RWPE1 (cell line): Measurements from ENCODE around the gene RER1.

Experiments used
- CTCF ChIA-PET: fragments of 350-600 bp; sonication (Branson Sonifier 250); formaldehyde crosslinking; extraction: SDS; loops from one replicate; lab custom pipeline; 2021; lab: Yijun Ruan, JAX
- POLR2A ChIA-PET: fragments of 400-600 bp; formaldehyde crosslinking; extraction: SDS; loops from one replicate; lab custom pipeline; 2020; ENCODE audit warnings: antibody characterized with exemption; ENCODE audit not compliant: low non-redundant PET; lab: Yijun Ruan, JAX
- DNase-seq: peaks from one replicate; pipeline ENCODE4 v3.0.0; 2012; ENCODE audit warnings: low spot score
- H3K27ac ChIP-seq: fragments of 450-650 bp; 2 replicates; pipeline ENCODE4 v1.5.1; 2017
- TF ChIP-seq, protein P1 (sequence below): fragments of 450-650 bp; conservative IDR thresholded peaks from 2 replicates; pipeline ENCODE4 v1.5.1; 2017; ENCODE audit warnings: low read depth, mild to moderate bottlenecking

The RER1 gene

DNA sequence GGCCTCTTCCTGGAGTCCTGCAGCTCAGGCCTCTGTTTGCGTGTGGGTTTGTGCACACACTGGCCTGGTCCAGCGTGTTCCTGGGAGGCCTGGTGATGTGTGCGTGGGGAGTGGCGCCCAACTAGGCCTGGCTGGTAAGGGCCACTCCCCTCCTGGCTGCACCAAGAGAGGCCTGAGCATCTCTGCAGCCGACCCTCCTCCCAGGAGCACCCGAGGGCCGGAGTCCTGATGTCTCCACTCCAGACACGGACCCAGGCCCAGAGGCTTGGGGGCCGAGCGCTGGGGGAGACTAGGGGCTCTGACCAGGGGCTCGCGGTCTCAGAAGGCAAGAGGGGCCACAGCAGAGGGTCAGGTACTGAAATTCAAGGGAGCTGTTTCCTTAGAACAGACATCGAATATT lies 33.6 kb upstream of the RER1 start:
- TF ChIP-seq, protein P1, sequence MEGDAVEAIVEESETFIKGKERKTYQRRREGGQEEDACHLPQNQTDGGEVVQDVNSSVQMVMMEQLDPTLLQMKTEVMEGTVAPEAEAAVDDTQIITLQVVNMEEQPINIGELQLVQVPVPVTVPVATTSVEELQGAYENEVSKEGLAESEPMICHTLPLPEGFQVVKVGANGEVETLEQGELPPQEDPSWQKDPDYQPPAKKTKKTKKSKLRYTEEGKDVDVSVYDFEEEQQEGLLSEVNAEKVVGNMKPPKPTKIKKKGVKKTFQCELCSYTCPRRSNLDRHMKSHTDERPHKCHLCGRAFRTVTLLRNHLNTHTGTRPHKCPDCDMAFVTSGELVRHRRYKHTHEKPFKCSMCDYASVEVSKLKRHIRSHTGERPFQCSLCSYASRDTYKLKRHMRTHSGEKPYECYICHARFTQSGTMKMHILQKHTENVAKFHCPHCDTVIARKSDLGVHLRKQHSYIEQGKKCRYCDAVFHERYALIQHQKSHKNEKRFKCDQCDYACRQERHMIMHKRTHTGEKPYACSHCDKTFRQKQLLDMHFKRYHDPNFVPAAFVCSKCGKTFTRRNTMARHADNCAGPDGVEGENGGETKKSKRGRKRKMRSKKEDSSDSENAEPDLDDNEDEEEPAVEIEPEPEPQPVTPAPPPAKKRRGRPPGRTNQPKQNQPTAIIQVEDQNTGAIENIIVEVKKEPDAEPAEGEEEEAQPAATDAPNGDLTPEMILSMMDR, result no peak
- peak overlapping the region; percentile 20; the same call in 1 of the 2 replicates for H3K27ac ChIP-seq
- DNase-seq, result no peak
- CTCF ChIA-PET, result no interaction called here
- POLR2A ChIA-PET, result no interaction called here

DNA sequence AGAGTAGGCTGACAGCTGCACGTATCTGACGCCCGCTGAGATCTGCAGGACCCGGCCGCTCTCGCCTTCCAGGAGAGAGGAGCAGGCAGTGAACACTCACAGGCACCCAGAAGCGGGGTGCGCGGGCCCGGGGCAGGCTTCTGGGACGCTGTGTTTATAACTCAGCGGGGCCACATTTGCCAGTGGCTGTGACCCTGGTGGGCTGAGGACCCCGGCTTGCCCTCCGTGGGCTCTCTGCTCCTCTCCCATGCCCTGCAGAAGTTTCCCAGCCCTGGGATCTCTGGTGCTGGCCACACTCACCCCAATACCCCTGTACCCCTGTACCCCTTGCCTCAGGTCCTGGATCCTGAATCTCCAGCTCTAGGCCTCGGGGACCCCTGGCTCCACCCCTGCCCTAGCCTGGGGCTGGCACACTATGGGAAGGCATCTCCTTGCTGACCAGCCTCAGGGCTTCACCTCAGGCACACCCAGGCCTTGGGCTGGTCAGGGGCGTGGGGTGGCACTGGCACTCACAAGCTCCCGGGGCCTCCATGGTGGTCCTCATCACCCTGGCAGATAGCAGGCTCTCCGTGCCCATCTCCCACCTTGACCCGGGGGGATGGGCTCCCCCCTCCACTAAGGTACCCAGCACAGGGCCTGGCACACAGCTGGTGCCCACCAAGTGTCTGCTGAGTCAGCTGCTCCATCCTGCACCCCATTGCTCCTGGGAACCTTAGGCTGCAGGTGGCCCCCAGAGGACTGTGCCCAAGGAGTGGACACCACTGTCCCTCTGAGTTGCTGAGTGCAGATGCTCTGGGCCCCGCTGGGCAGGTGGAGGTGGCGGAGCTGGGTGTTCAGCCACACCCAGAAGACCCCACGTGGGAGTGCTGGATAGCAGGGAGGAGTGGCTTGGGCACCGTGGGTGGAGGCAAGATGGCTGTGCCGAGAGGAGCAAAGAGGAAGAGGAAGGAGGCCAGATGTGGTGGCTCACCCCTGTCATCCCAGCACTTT lies 32.7 kb upstream of the RER1 start:
- POLR2A ChIA-PET, result interaction anchor here (0.7 kb wide), 1 partner anchor 220 kb away, joined by 4 read pairs; no protein-coding TSS in a partner anchor
- no peak for DNase-seq
- 0 out of 2 replicates have a peak overlapping the region, but pooled peaks have one; percentile 20 for H3K27ac ChIP-seq
- TF ChIP-seq, protein P1, result no peak
- CTCF ChIA-PET, result interaction anchor here (0.6 to 0.8 kb wide), 2 partner anchors 21 to 44 kb away, joined by 3 to 4 read pairs; no protein-coding TSS in a partner anchor

DNA sequence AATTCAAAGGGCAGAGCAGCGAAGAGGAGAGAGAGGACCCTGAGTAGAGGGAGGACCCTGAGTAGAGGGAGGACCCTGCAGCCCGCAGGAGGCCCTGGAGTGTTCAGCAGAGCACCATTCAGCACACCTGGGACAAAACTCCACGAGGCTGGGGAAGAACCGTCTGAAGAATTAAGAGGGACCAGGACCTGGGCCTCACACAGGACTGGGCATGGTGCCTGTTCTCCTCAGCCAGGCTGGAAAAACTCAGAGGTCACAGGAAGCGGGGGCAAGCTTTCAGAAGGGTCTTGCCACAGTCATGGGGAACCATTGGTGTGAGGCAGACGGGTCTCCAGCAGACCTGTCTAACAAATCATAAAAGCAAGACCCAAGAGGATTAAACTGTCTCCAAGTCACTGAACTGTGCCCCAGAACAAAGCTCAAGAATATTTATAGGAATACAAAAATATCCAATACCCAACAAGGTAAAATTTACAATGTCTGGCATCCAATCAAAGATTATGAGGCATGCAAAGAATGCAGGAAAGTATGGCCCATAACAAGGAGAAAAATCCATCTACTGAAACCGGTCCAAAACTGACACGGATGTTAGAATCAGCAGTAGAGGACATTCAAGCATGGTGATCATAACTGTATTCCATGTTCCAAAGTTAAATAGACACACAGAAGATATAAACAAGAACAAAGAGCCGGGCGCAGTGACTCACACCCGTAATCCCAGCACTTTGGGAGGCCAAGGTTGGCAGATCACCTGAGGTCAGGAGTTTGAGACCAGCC lies 30.9 kb upstream of the RER1 start:
- peak overlapping the region; percentile 59 for H3K27ac ChIP-seq
- no peak for DNase-seq
- TF ChIP-seq, protein P1, result no peak
- POLR2A ChIA-PET, result no interaction called here
- CTCF ChIA-PET, result no interaction called here

DNA sequence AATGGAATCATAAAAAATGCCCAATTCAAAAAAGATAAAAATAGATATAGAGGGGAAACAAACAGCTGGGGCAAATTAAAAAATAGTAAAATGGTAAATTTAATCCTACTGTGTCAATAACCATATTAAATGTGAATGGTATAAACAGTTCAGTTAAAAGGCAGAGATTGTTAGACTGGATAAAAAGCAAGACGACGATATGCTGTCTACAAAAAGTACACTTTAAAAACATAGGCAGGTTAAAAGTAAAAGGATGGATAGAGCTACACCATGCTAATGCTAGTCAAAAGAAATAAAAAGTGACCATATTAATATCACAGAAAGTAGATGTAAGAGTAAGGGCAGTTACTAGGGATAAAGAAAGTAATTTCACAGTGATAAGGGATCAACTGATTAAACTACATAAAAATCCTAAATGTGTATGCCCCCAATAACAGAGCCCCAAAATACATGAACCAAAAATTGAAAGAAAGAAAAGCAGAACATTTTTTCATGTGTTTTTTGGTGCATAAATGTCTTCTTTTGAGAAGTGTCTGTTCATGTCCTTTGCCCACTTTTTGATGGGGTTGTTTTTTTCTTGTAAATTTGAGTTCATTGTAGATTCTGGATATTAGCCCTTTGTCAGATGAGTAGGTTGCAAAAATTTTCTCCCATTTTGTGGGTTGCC lies 27.7 kb upstream of the RER1 start:
- ChIA-PET CTCF (no interaction called here), POLR2A (no interaction called here)
- no peak overlapping the region for H3K27ac ChIP-seq
- TF ChIP-seq, protein P1, result no peak
- DNase-seq, result no peak

DNA sequence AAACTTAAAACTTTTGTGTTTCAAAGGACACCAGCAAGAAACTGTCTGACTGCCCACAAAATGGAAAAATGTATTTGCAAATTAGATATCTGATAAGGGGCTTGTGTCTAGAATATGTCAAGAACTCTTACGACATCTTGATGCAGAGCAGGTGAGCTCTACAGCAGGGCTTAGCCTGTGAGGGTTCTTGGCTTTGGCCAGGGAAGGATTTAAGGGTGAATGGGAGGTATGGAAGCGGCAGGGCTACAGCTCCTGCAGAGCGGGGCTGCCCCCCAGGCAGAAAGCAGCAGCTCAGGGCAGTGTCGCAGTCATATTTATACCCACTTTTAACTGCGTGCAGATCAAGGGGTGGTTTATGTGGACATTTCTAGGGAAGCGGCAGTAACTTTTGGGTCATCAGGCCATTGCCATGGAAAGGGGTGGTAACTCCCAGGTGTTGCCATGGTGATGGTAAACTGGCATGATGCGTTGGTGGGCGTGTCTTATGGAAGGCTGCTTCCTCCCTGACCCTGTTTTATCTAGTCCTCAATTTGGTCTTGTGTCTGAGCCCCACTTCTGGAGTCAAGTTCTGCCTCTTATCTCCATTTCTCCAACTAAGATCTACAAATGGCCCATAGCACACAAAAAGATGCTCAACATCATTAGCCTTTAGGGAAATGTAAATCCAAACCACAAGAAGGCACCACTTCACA lies 23.4 kb upstream of the RER1 start:
- CTCF ChIA-PET, result no interaction called here
- no peak for DNase-seq
- POLR2A ChIA-PET, result no interaction called here
- H3K27ac ChIP-seq, result no peak overlapping the region
- TF ChIP-seq, protein P1, result no peak
